A549 treated with GW870086 at 1 μM for 4 hours (cell line): Measurements from ENCODE around the gene ERAS. TPM values are rescaled to one million over a fixed set of nuclear protein-coding genes. Genes with fewer than 3 reads are reported as not detected.

Experiments used
- total RNA-seq: library from RNA; stranded (reverse); fragments of 200-300 nt; extraction: Qiagen RNA extraction; gene quantifications from 5 replicates; pipeline ENCODE4 v1.2.3, GENCODE V29; 2022; ENCODE audit warnings: low read depth

ERAS gene, protein sequence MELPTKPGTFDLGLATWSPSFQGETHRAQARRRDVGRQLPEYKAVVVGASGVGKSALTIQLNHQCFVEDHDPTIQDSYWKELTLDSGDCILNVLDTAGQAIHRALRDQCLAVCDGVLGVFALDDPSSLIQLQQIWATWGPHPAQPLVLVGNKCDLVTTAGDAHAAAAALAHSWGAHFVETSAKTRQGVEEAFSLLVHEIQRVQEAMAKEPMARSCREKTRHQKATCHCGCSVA
- total RNA-seq, result 0.20 TPM in 1 of 5 replicates, not detected in the others

DNA sequence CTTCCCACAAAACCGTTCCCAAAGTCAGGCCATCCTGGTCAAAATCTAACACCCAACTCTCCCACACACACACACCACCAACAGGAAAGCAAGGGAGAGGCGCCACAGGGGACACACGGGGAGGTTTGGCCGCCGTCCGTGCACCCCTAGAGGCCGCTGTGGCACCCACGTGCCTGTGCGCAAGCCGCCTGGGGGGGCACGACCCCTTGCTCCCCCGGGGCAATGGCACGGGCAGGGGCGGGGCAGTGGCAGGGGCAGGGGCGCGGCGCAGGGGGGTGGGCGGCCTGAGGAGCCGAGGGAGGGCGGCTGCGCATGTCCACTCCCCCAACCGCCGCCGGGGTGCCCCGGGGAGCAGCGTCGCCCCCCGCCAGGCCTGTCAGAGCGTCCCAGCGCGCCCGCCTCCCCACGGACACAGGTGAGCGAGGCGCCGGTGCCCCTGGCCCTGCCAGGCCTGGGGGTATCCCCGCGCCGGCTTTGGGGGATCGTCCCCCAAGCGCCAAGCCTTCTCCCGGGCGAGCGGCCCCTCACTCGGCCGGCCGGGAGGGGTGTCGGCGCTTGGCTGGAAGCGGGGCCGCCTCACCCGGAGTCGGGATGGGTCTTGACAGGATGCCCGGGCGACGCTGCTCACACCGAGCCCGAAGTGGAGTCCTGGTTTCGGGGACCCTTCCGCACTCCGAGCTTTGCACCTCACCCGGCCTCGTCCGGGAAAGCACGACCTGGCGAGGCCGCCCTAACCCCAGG, at the start of gene ERAS:
TSS of gene ERAS (plus strand) at position 379 of the 741 bp plus-strand sequence. CDS start 2,611 bp downstream, outside the sequence.

DNA sequence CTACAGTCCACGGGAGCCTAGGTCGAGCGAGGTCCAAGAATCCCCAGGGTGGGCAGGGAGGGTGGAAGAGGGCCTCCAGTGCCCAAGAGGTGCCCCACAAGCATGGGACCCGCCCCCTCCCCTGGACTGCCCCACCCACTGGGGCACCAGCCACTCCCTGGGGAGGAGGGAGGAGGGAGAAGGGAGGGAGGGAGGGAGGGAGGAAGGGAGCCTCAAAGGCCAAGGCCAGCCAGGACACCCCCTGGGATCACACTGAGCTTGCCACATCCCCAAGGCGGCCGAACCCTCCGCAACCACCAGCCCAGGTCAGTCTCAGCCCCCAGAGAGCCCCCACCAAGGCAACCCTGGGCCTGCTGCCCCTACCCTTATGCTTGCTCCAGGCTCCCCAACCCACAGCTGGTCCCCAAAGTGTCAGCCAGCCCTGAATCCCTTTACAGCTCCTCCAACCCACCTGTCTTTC, 39.9 kb upstream of the ERAS start, which contains the start of gene GATA1:
TSS of gene GATA1 (plus strand) at position 250 of the 460 bp plus-strand sequence. CDS start 4,520 bp downstream, outside the sequence.

DNA sequence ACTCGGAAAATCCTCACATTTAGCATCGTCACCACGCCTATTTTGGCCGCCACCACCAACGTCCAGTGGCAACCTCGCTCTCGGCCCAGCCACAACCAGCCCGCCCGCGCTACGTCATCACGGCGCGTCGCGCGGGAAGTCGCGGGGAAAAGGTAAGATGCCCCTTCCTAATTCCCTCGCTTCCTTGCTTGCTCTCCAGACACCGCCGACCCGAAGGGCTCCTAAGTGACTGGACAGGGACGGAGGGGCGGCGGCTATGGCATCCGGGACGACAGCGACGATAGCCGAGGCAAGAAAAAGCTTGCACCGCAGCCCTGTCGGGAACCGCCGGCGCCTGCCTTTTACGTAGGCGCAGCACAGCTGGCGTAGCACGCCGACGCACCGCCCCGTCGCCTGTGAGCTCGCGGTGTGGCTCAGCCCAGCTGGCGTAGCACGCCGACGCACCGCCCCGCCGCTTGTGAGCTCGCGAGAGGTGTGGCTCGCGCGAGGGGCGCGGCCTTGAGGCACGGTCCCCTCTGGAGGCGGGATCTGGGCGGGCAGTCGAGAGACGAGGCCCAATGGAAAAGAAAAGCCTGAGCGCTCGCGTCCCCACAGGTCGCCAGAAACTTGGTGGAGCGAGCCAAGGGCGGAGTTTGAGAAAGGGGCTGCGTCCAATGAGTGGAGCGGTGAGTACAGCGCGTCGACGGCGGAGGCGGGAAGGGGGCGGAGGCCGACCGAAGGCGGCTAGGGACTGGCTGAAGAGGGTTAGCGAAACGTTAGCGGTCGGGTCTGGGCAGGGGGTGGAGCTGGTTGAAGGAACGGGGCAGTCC, 24.8 kb upstream of the ERAS start, which contains the start of gene HDAC6:
TSS of gene HDAC6 (plus strand) at position 788 of the 809 bp plus-strand sequence. CDS start 626 bp downstream, outside the sequence.

DNA sequence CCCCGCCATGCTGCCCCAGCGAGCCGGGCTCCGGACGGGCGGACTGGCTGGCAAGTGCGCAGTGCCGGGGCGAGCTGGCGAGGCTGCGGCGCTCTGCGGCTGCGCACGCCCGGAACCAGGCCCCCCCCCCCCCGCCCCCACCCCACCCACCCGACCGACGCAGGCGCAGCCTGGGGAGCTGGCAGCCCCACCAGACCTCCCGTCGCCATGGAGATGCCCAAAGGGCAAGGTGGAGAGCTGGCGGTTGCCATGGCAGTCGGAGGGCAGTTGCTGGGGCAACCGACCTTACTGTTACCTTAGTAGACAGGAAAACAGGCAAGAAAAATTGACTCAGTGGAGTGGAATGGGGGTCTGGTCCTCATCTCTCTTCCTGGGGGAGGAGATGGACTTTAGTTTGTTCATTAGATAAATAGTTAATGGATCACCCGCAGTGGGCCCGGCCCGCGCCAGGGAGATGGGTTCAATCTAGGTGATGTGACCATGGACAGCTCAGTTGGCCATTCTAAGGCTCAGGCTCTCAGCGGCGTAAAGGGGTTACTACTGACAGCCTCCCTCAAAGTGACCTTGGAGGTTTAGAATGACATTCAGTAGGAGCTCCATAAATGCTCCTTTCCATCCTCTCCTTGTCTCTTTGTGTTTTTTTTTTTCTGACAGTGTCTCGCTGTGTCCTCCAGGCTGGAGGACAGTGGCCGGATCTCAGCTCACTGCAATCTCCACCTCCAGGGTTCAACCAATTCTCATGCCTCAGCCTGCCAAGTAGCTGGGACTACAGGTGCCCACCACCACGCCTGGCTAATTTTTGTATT, 9.4 kb downstream of the ERAS start, which contains the start of gene PCSK1N:
TSS of gene PCSK1N (minus strand) at position 87 of the 806 bp plus-strand sequence. CDS start at position 9, 78 bp downstream.

Other genes starting within 250 kb of the ERAS start
- gene WDR13, start 229.0 kb upstream of the ERAS start, total RNA-seq, result 59.3 to 82.9 TPM (median 81.7 TPM) in 5 replicates
- 0.15 to 0.34 TPM (median 0.19 TPM) in 5 replicates for gene WAS, start 142.7 kb upstream of the ERAS start, total RNA-seq
- 18.8 to 23.2 TPM (median 21.9 TPM) in 5 replicates for gene SUV39H1, start 129.8 kb upstream of the ERAS start, total RNA-seq
- gene GLOD5, start 64.8 kb upstream of the ERAS start, total RNA-seq, result not detected in 5 replicates
- gene GATA1, start 39.9 kb upstream of the ERAS start, total RNA-seq, result not detected in 5 replicates
- gene HDAC6, start 24.4 kb upstream of the ERAS start, total RNA-seq, result 22.8 to 30.3 TPM (median 29.1 TPM) in 5 replicates
- 25.1 to 49.0 TPM (median 43.6 TPM) in 5 replicates for gene PCSK1N, start 9.1 kb downstream of the ERAS start, total RNA-seq
- gene TIMM17B, start 71.3 kb downstream of the ERAS start, total RNA-seq, result 90.7 to 108 TPM (median 98.6 TPM) in 5 replicates
- gene PQBP1, start 71.4 kb downstream of the ERAS start, total RNA-seq, result 88.0 to 104 TPM (median 92.5 TPM) in 5 replicates
- 52.9 to 70.1 TPM (median 68.5 TPM) in 5 replicates for gene SLC35A2, start 85.1 kb downstream of the ERAS start, total RNA-seq
- gene PIM2, start 92.5 kb downstream of the ERAS start, total RNA-seq, result 8.4 to 10.8 TPM (median 10.3 TPM) in 5 replicates
- 55.5 to 63.8 TPM (median 61.3 TPM) in 5 replicates for gene OTUD5, start 131.1 kb downstream of the ERAS start, total RNA-seq
- gene KCND1, start 145.3 kb downstream of the ERAS start, total RNA-seq, result 0.72 to 1.2 TPM (median 1.1 TPM) in 5 replicates
- gene GRIPAP1, start 175.8 kb downstream of the ERAS start, total RNA-seq, result 15.9 to 20.9 TPM (median 20.1 TPM) in 5 replicates
- 39.9 to 51.9 TPM (median 50.8 TPM) in 5 replicates for gene TFE3, start 216.8 kb downstream of the ERAS start, total RNA-seq
- 2.6 to 4.0 TPM (median 3.2 TPM) in 5 replicates for gene CCDC120, start 232.5 kb downstream of the ERAS start, total RNA-seq
- gene PRAF2, start 247.5 kb downstream of the ERAS start, total RNA-seq, result 37.2 to 44.9 TPM (median 40.9 TPM) in 5 replicates